Caco-2 (cell line): ENCODE data around the gene HPS5. TPM values are rescaled to one million over a fixed set of nuclear protein-coding genes. Genes with fewer than 3 reads are reported as not detected.

Experiments used
- BruUV-seq: library from RNA; stranded (reverse); fragments of 400-500 nt; replicated peaks from 2 replicates; lab custom pipeline; 2021; lab: Mats Ljungman, UMichigan
- CTCF ChIA-PET: fragments of 300-600 bp; sonication (Branson Sonifier 250); formaldehyde crosslinking; loops from one replicate; lab custom pipeline; 2022; ENCODE audit warnings: antibody characterized with exemption; lab: Charles Lee
- POLR2A ChIA-PET: fragments of 300-600 bp; sonication (Branson Sonifier 250); formaldehyde crosslinking; loops from one replicate; lab custom pipeline; 2022; ENCODE audit warnings: antibody characterized with exemption; lab: Charles Lee
- DNase-seq, 2 experiments: peaks; one replicate each; pipeline versions ENCODE4 v3.0.0 to v3.0.0-alpha.2; 2020 to 2022
- H3K27me3 ChIP-seq: replicated peaks from 2 replicates; pipeline ENCODE4 v1.6.0; 2011; ENCODE audit warnings: low read length; ENCODE audit not compliant: control insufficient read depth, insufficient read depth
- H3K36me3 ChIP-seq: 2 replicates; pipeline ENCODE4 v1.5.1; 2011; ENCODE audit warnings: low read length; ENCODE audit not compliant: control insufficient read depth, insufficient read depth
- H3K4me1 ChIP-seq: fragments of 250-450 bp; sonication (Bioruptor Pico); 2 replicates; pipeline ENCODE4 v1.5.1; 2020; ENCODE audit warnings: mild to moderate bottlenecking
- H3K4me3 ChIP-seq: 2 replicates; pipeline ENCODE4 v1.5.1; 2011; ENCODE audit warnings: low read depth, mild to moderate bottlenecking, control low read depth, low read length
- H3K9me3 ChIP-seq: fragments of 250-450 bp; sonication (Bioruptor Pico); 2 replicates; pipeline ENCODE4 v1.5.1; 2020; ENCODE audit warnings: mild to moderate bottlenecking, moderate library complexity
- H3K27ac Mint-ChIP-seq: one replicate; pipeline ENCODE4 v1.8.0; 2022; ENCODE audit warnings: mixed read lengths; ENCODE audit not compliant: unreplicated experiment
- H3K27me3 Mint-ChIP-seq: one replicate; pipeline ENCODE4 v1.8.0; 2022; ENCODE audit warnings: mixed read lengths; ENCODE audit not compliant: insufficient read depth, unreplicated experiment
- H3K36me3 Mint-ChIP-seq: one replicate; pipeline ENCODE4 v1.8.0; 2022; ENCODE audit warnings: mild to moderate bottlenecking, mixed read lengths; ENCODE audit not compliant: insufficient read depth, unreplicated experiment
- H3K4me1 Mint-ChIP-seq: one replicate; pipeline ENCODE4 v1.8.0; 2022; ENCODE audit warnings: low read depth, mixed read lengths; ENCODE audit not compliant: unreplicated experiment
- H3K4me3 Mint-ChIP-seq: one replicate; pipeline ENCODE4 v1.8.0; 2022; ENCODE audit warnings: mild to moderate bottlenecking, moderate library complexity, mixed read lengths; ENCODE audit not compliant: unreplicated experiment
- H3K9me3 Mint-ChIP-seq: one replicate; pipeline ENCODE4 v1.8.0; 2022; ENCODE audit warnings: mixed read lengths; ENCODE audit not compliant: unreplicated experiment
- CTCF ChIP-seq, 2 experiments: fragments of 200-600 bp in 1 of 2; IDR thresholded peaks; 1 replicate in 1 of 2; 2 replicates in 1 of 2; pipeline versions ENCODE4 v1.5.1 to v1.8.0; 2011 to 2022; ENCODE audit warnings: antibody characterized with exemption in 1 of 2, control low read depth in 1 of 2, inconsistent platforms in 1 of 2, low read depth in 1 of 2, low read length in 1 of 2, mild to moderate bottlenecking in 1 of 2, moderate library complexity in 1 of 2; ENCODE audit not compliant: insufficient read depth in 1 of 2, severe bottlenecking in 1 of 2, unreplicated experiment in 1 of 2
- intact Hi-C: fragments of 100-400 bp; cut with micrococcal nuclease; formaldehyde crosslinking; loops from one replicate; pipeline ENCODE4 v1.10.0; 2022; ENCODE audit not compliant: unreplicated experiment
- total RNA-seq: library from RNA; stranded (reverse); gene quantifications from 2 replicates; pipeline ENCODE4 v1.2.3, GENCODE V29; 2022

The HPS5 gene
- total RNA-seq, 1 experiment from 2014 or later: 17.5 TPM

DNA sequence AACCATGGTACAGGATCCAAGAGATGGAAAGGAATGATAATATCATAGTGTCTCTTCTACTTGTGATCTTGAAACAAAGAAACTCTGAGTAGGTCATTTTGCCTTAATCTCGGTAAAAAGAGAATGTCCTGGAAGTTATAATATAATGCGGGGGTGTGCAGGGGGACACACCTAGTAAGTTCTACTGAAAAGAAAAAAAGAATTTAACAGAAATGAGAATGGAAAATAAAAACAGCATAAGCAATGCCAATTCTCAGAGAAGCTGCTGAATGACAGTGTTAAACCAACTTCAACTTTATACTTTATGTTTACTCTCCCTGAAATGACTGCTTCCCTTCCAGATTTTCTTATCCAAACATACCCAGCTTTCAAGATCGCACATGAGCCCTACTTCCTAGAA lies 2.0 kb downstream of the HPS5 start:
- Histone ChIP-seq H3K4me3 (no peak overlapping the region), H3K9me3 (no peaks in the 10 kb centered on the region), H3K36me3 (no peaks in the 10 kb centered on the region), H3K27me3 (no peaks in the 10 kb centered on the region), H3K4me1 (peaks cover 23% of the 10 kb centered on the region)
- BruUV-seq: no TSS peak
- Mint-ChIP-seq H3K9me3 (no peaks in the 10 kb centered on the region), H3K4me3 (no peak overlapping the region), H3K27ac (no peak overlapping the region), H3K4me1 (peaks cover 31% of the 10 kb centered on the region), H3K36me3 (peaks cover 11% of the 10 kb centered on the region), H3K27me3 (no peaks in the 10 kb centered on the region)
- ChIA-PET CTCF (no interaction called here), POLR2A (interaction anchor here (2.0 kb wide), 1 partner anchor 74 kb away, joined by 12 read pairs; the partner anchor contains the start of gene LDHA)
- no peak for DNase-seq
- TF ChIP-seq CTCF (IDR thresholded peaks at IDR 0.05; ENCODE audit: insufficient read depth in 1 of 2, low read depth in 1 of 2, low read length in 1 of 2, severe bottlenecking in 1 of 2, unreplicated experiment in 1 of 2): no peak
- intact Hi-C loops: loop anchor here (5.0 kb wide), 3 partner anchors 78 to 312 kb away; partner anchors contain the start of genes SPTY2D1 and TSG101

DNA sequence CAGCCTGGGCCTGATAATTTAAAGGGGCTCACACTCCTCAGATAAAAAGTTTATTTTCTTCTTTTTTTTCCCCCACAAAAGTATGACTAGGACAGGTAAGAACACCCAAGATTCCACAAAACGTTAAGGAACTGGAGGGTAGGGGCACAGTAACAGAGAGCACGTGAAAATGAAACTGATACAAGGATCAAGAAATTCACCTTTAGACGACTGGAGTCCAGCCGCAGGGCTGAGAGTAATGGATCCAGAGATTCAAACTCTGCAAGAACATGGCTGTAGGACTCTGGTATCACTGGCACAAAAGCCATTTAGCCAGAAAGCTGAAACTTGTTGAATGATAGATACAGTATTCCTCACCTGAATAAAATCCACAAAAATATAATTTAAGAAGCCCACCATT lies 4.4 kb downstream of the HPS5 start:
- Mint-ChIP-seq H3K27me3 (no peaks in the 10 kb centered on the region), H3K9me3 (no peaks in the 10 kb centered on the region), H3K4me3 (no peak overlapping the region), H3K27ac (no peak overlapping the region), H3K4me1 (peaks cover 34% of the 10 kb centered on the region), H3K36me3 (peaks cover 20% of the 10 kb centered on the region)
- DNase-seq: no peak
- Histone ChIP-seq H3K36me3 (no peaks in the 10 kb centered on the region), H3K27me3 (no peaks in the 10 kb centered on the region), H3K4me1 (peaks cover 35% of the 10 kb centered on the region), H3K9me3 (no peaks in the 10 kb centered on the region), H3K4me3 (no peak overlapping the region)
- POLR2A ChIA-PET: no interaction called here
- no peak for TF ChIP-seq CTCF (IDR thresholded peaks at IDR 0.05; ENCODE audit: insufficient read depth in 1 of 2, low read depth in 1 of 2, low read length in 1 of 2, severe bottlenecking in 1 of 2, unreplicated experiment in 1 of 2)
- intact Hi-C loops: no loop called here
- CTCF ChIA-PET: no interaction called here
- no TSS peak for BruUV-seq

GRCh38 chr11:18315893-18316292 lies 6.0 kb downstream of the HPS5 start:
- Histone ChIP-seq H3K4me1 (peaks cover 44% of the 10 kb centered on the region), H3K27me3 (no peaks in the 10 kb centered on the region), H3K36me3 (no peaks in the 10 kb centered on the region), H3K4me3 (no peak overlapping the region), H3K9me3 (no peaks in the 10 kb centered on the region)
- Mint-ChIP-seq H3K27ac (no peak overlapping the region), H3K4me1 (peaks cover 32% of the 10 kb centered on the region), H3K4me3 (no peak overlapping the region), H3K36me3 (peaks cover 21% of the 10 kb centered on the region), H3K27me3 (no peaks in the 10 kb centered on the region), H3K9me3 (no peaks in the 10 kb centered on the region)
- intact Hi-C loops: no loop called here
- POLR2A ChIA-PET: no interaction called here
- no peak for TF ChIP-seq CTCF (IDR thresholded peaks at IDR 0.05; ENCODE audit: insufficient read depth in 1 of 2, low read depth in 1 of 2, low read length in 1 of 2, severe bottlenecking in 1 of 2, unreplicated experiment in 1 of 2)
- CTCF ChIA-PET: no interaction called here
- DNase-seq: no peak
- BruUV-seq: no TSS peak
